Measurements from ENCODE around the gene RHOA. TPM values are rescaled to one million over a fixed set of nuclear protein-coding genes. Genes with fewer than 3 reads are reported as not detected.
"Not testable (repeated sequence)": the region's sequence is repeated elsewhere in the genome, so short reads cannot be mapped to it uniquely, and the experiment has no call there.

Gene RHOA
- total RNA-seq, 2 donors from 2014 or later = 499 to 506 TPM

GRCh38 chr3:49401766-49402165 is 10.0 kb downstream of the RHOA start:
- peak overlapping the region in 1 of 2 donors; percentile 12 for H3K9ac ChIP-seq (ENCODE audit: low read depth in 2 of 2, low read length in 2 of 2)
- no peak for DNase-seq
- H3K27ac ChIP-seq = no peak overlapping the region
- no peaks in the 10 kb centered on the region for H3K36me3 ChIP-seq
- no peak overlapping the region for H3K4me3 ChIP-seq
- no peaks in the 10 kb centered on the region for H3K9me3 ChIP-seq
- intact Hi-C loops (cut with DNase I) = no loop called here
- TF ChIP-seq CTCF (IDR thresholded peaks at IDR 0.05) = no peak
- H3K27me3 ChIP-seq = no peaks in the 10 kb centered on the region
- H3K4me1 ChIP-seq = peaks cover 13% of the 10 kb centered on the region

- H3K4me3 ChIP-seq = no peak overlapping the region
- no peak for TF ChIP-seq CTCF (IDR thresholded peaks at IDR 0.05)
- intact Hi-C loops (cut with DNase I) = no loop called here
- H3K9ac ChIP-seq (ENCODE audit: low read depth in 2 of 2, low read length in 2 of 2) = no peak overlapping the region
- H3K27ac ChIP-seq = no peak overlapping the region
- no peaks in the 10 kb centered on the region for H3K9me3 ChIP-seq
- H3K4me1 ChIP-seq = peaks cover 8% of the 10 kb centered on the region
- H3K36me3 ChIP-seq = no peaks in the 10 kb centered on the region
- no peak for DNase-seq
- H3K27me3 ChIP-seq = no peaks in the 10 kb centered on the region
Observed at GRCh38 chr3:49399461-49399860, 12.3 kb downstream of the RHOA start.

GRCh38 chr3:49397470-49397869 is 14.3 kb downstream of the RHOA start:
- H3K9ac ChIP-seq (ENCODE audit: low read depth in 2 of 2, low read length in 2 of 2) = no peak overlapping the region
- H3K27ac ChIP-seq = no peak overlapping the region
- no peaks in the 10 kb centered on the region for H3K36me3 ChIP-seq
- DNase-seq = no peak
- H3K9me3 ChIP-seq = no peaks in the 10 kb centered on the region
- no peak for TF ChIP-seq CTCF (IDR thresholded peaks at IDR 0.05)
- intact Hi-C loops (cut with DNase I) = no loop called here
- no peaks in the 10 kb centered on the region for H3K27me3 ChIP-seq
- peaks cover 8% of the 10 kb centered on the region for H3K4me1 ChIP-seq
- no peak overlapping the region for H3K4me3 ChIP-seq

GRCh38 chr3:49391310-49391709 is 20.5 kb downstream of the RHOA start:
- not testable (repeated sequence) for H3K9me3 ChIP-seq, DNase-seq

GRCh38 chr3:49389297-49389696 is 22.5 kb downstream of the RHOA start:
- H3K36me3 ChIP-seq = no peaks in the 10 kb centered on the region
- no peak for DNase-seq
- no peak overlapping the region for H3K9ac ChIP-seq (ENCODE audit: low read depth in 2 of 2, low read length in 2 of 2)
- H3K4me1 ChIP-seq = no peaks in the 10 kb centered on the region
- H3K4me3 ChIP-seq = no peak overlapping the region
- intact Hi-C loops (cut with DNase I) = no loop called here
- no peaks in the 10 kb centered on the region for H3K27me3 ChIP-seq
- H3K9me3 ChIP-seq = no peaks in the 10 kb centered on the region
- TF ChIP-seq CTCF (IDR thresholded peaks at IDR 0.05) = no peak
- H3K27ac ChIP-seq = no peak overlapping the region

More at GRCh38 chr3:49391310-49391709, 20.5 kb downstream of the RHOA start:
- H3K36me3 ChIP-seq; H3K4me3 ChIP-seq; intact Hi-C loops (cut with DNase I); H3K9ac ChIP-seq (ENCODE audit: low read depth in 2 of 2, low read length in 2 of 2); H3K27ac ChIP-seq; H3K27me3 ChIP-seq; H3K4me1 ChIP-seq: not testable (repeated sequence)

GRCh38 chr3:49388289-49388820 is 23.4 kb downstream of the RHOA start:
- intact Hi-C loops (cut with DNase I) = no loop called here
- H3K4me1 ChIP-seq = no peaks in the 10 kb centered on the region
- no peak for DNase-seq
- no peak overlapping the region for H3K4me3 ChIP-seq
- H3K27ac ChIP-seq = no peak overlapping the region
- no peaks in the 10 kb centered on the region for H3K9me3 ChIP-seq
- no peaks in the 10 kb centered on the region for H3K27me3 ChIP-seq
- TF ChIP-seq CTCF (IDR thresholded peaks at IDR 0.05) = no peak
- no peak overlapping the region for H3K9ac ChIP-seq (ENCODE audit: low read depth in 2 of 2, low read length in 2 of 2)
- no peaks in the 10 kb centered on the region for H3K36me3 ChIP-seq
